IPS-NIHi11 (cell line): ENCODE results near the gene ENTPD6.
"Not testable (repeated sequence)": the region's sequence is repeated elsewhere in the genome, so short reads cannot be mapped to it uniquely, and the experiment has no call there.

Experiments
- DNase-seq: peaks from one replicate; pipeline ENCODE4 v3.0.0; 2012; ENCODE audit warnings: mixed read lengths, low spot score

ENTPD6 gene

GRCh38 chr20:25223765-25224720, 28.5 kb downstream of the ENTPD6 start:
- no peak for DNase-seq

- no peak for DNase-seq
Measured at GRCh38 chr20:25224941-25225340, 29.4 kb downstream of the ENTPD6 start.

- DNase-seq, result no peak
Measured at GRCh38 chr20:25225642-25226432, 30.3 kb downstream of the ENTPD6 start.

GRCh38 chr20:25226433-25227316, 31.2 kb downstream of the ENTPD6 start:
- DNase-seq, result no peak

- DNase-seq, result no peak
Measured at GRCh38 chr20:25227317-25227831, 31.9 kb downstream of the ENTPD6 start.

- no peak for DNase-seq
Measured at GRCh38 chr20:25229486-25230165, 34.1 kb downstream of the ENTPD6 start.

- DNase-seq, result no peak
Measured at GRCh38 chr20:25230166-25230831, 34.8 kb downstream of the ENTPD6 start.

- peak; percentile 29 for DNase-seq
Measured at GRCh38 chr20:25233016-25233772, 37.7 kb downstream of the ENTPD6 start.

- DNase-seq, result not testable (repeated sequence)
Measured at GRCh38 chr20:25234009-25234849, 38.7 kb downstream of the ENTPD6 start.

GRCh38 chr20:25236450-25237304, 41.2 kb downstream of the ENTPD6 start:
- DNase-seq, result no peak

- no peak for DNase-seq
Measured at GRCh38 chr20:25237610-25238318, 42.3 kb downstream of the ENTPD6 start.

GRCh38 chr20:25238319-25239037, 43.0 kb downstream of the ENTPD6 start:
- no peak for DNase-seq

- DNase-seq, result no peak
Measured at GRCh38 chr20:25239387-25240370, 44.2 kb downstream of the ENTPD6 start.

GRCh38 chr20:25240851-25241658, 45.5 kb downstream of the ENTPD6 start:
- DNase-seq, result not testable (repeated sequence)

- DNase-seq, result not testable (repeated sequence)
Measured at GRCh38 chr20:25241659-25241955, 46.1 kb downstream of the ENTPD6 start.
